GM18526 (cell line): ENCODE measurements around the gene PIKFYVE.

Experiments used
- POLR2A ChIP-seq: IDR thresholded peaks from 3 replicates; pipeline ENCODE4 v1.6.1; 2011; ENCODE audit not compliant: insufficient read length; ENCODE audit errors: extremely low read depth

Gene PIKFYVE

DNA sequence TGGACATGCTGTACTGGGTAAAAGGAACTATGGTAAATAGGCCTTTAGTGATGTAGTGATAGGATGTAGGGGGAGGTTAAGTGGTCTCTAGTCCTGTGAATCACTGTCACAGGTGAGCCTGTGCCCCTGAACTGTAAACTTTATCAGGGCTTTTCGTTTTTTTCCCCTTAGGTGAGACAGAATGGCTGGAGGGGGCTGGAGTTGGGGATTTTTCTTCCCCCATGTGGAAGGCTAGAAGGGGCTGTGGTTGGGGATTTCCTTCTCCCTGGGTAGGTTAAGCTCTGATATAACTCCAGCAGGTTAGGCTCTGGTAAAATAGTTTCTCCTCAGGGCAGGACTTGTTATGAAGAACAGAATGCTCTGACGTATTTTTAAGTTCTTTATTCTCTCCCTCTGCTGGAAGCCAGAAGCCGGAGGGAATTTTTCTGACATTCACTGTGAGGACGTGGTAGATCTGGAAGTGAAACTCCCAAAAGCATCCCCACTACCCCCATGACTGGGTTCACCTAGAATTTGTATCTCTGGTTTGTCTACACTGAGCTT lies 28.5 kb downstream of the PIKFYVE start:
- TF ChIP-seq POLR2A, result no peak

DNA sequence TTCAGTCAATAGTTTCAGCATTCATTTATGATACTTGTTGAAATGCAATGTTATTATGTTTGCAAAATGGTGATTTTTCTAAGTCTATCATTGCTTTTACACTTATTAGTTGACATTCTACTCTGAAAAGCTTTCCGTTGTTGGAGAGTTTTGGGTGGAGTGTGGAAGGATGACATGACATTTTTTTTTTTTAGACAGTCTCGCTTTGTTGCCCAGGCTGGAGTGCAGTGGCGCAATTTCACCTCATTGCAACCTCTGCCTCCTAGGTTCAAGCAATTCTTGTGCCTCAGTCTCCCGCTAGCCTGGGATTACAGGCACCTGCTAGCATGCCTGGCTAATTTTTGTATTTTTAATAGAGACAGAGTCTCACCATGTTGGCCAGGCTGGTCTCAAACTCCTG lies 29.8 kb downstream of the PIKFYVE start:
- no peak for TF ChIP-seq POLR2A

DNA sequence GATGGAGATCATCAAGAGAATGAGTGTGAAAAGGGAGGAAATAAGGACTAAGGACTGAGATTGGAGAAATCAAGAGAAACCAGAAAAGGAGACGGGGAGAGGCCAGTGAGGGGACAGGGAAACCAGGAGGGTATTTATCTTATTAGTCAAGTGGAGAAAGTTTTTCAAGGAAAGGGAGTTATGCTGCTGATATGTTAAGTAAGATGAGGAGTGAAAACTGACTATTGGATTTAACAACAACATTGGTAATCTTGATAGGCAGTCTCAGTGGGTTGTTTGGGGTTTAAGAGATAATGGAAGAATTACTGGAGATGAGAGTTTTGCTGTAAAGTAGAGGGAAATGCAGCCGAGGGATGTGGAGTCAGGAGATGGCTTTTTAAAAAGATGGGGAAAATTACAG lies 30.6 kb downstream of the PIKFYVE start:
- TF ChIP-seq POLR2A, result no peak

DNA sequence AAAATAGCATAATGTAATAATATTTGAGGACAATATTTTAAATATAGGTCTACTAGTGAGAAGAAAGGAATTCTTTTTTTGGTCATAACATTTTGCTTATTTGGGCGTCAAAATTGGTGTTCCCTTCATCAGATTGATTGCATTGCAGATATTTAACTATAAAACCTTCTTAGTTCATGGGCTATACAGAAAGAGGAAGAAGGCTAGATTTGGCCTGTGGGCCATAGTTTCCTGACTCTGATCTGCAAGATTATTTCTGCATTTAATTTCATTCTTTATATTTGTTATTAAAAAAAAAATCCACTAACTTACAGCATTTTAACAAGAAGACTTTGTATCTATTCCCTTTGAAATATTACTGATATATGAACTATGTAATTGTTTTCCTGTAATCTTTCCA lies 31.9 kb downstream of the PIKFYVE start:
- TF ChIP-seq POLR2A, result no peak

DNA sequence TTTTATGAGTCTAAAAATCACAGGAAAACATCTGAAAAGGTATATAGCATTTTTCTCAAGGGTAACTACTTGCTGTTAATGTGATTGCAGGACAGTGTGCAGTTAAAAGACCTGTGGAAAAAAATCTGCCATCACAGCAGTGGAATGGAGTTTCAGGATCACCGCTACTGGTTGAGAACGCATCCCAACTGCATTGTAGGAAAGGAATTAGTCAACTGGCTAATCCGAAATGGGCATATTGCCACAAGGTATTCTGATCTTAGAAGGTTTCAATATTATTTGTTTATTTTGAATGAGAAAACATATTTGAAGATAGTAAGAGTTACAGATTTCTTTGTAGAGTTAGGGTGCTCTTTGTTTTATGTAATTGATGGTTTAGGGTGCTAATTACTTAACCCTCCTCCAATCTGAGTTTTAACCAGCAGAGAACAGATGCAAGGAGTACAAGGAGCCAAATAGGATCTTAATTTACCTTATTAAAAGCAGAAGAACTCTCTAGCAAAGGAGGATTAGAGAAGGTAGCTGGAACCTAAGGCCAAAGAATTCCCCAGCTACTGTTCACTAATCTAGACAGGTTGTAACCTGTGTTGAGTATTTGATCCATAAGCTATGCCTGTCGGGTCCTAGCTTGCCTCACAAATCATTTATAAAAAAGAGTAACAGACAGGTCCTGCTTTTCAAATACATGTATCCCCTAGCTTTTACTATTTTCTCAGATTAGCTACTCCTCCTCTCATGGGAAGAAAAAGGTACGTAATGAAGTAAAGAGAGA lies 35.0 kb downstream of the PIKFYVE start:
- TF ChIP-seq POLR2A, result no peak

DNA sequence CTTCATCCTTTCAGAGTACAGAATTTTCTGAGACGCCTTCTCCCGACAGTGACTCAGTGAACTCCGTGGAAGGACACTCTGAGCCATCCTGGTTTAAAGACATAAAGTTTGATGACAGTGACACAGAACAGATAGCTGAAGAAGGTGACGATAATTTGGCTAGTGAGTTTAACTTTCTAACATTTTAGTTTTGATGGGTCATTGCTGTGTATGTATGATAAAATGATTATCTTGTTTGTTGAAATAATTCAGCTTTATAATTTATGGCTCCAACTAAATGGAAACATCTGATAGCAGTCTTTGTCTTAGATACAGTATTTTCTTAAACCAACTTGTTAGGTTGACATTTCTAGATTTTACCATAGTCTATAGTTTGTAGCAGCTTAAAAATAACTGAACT lies 38.1 kb downstream of the PIKFYVE start:
- TF ChIP-seq POLR2A, result no peak

DNA sequence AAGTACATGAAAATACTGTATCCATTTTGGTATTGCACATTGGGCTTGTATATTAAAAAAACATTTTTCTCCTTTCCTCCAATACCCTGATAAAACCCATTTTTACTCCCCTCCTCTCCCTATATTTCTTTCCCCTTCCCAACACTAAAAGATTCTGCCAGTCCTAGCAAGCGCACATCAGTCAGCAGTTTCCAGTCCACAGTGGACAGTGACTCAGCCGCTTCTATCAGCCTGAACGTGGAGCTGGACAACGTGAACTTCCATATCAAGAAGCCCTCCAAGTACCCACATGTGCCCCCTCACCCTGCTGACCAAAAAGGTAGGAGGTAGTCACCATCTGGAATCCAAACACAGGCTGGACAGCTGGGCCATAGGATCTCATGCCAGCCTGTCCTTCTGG lies 38.6 kb downstream of the PIKFYVE start:
- TF ChIP-seq POLR2A, result no peak

DNA sequence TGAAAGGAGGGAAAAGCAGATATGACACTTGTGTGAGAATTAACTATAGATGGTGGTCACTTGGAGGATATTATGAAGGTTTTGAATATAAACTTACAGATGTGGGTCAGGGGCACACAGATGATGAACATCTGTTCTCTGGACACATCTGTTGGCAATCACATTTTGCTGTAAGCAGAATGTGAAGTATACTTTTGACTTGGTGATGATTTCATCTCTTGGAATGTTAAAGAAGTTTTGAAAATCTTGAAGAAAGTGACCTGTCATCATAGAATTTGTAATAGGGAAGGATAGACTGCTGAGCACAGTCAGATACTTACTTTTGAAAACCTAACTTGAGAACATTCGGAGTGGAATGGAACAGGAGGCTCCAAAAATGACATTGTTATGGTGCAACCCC lies 40.2 kb downstream of the PIKFYVE start:
- no peak for TF ChIP-seq POLR2A

DNA sequence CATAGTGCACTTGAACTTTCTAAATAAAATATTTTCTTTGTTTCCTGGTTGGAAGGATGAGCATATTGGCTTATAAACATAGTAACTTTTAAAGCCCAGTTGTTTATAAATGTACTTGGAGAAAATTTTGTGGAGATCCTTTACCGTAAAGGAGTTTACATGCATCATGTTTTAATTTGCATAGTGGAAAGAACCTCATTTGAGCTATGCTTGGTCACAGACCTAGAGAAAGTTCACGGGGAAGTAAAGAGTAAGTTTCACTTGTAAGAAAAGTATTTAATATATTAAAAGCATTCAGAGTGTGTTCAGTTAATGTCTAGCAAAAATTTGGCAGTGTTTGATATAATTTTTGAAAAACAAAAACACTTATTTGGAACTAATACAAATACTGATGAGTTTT lies 45.3 kb downstream of the PIKFYVE start:
- no peak for TF ChIP-seq POLR2A

DNA sequence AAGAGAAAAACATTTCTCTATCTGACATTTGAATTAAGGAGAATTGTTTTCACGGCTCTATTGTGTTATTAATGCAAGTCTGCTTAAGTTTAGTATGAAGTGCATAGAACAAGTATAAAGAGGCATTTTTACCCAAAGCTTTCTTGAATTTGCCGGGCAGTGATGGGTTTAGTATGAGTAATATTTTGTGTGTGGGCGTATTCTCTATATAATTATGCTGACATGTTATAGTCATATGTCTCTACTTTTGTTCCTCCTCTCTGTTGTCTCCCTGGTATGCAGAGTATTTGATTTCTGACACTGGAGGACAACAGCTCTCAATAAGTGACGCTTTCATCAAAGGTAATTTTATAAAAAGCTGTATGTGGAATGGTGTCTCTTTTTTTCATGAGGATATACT lies 45.9 kb downstream of the PIKFYVE start:
- no peak for TF ChIP-seq POLR2A

DNA sequence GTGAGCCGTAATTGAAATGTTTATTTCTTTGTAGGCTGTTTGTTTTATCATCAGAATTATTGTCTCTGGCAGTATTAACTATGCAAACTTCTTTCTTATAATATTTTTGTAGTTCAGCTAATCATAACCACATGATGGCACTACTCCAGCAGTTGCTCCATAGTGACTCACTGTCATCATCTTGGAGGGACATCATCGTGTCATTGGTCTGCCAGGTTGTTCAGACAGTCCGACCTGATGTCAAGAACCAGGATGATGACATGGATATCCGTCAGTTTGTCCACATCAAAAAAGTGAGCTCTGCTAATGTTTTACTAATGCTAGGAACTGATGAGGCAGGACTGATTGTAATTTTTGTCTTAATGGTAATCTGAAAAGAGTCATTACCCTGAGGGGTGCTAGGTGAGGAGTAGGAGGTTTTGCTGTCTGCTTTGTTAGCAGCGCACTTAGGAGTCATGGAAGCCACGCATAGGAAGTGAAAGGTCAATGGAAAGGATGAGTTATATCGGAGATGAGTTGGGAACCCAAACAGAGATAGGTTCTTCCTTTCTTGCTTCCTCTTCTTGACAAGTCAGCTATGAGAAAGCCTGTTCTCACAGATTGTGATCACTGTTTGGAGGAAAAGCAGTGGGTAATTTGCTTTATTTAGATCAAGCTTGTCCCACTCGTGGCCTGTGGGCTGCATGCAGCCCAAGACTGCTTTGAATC lies 49.2 kb downstream of the PIKFYVE start:
- no peak for TF ChIP-seq POLR2A

DNA sequence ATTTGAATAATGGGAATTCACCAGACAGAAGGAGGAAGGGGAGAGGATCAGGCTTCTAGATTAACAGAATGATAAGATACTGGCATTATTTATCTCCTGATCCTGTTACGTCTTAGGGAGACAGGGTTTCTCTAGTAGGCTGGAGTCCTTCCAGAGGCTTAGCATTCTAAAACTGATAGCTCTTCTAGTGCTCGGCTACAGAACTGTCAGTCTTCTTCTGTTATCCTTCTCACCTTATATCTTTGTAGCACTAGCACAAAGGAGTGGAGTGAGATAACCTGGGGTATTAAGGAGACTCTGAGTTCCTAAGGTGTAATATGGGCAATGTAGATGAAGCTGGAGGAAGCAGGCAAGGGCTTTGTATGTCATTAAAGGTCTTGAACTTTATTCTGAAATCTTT lies 52.1 kb downstream of the PIKFYVE start:
- no peak for TF ChIP-seq POLR2A

DNA sequence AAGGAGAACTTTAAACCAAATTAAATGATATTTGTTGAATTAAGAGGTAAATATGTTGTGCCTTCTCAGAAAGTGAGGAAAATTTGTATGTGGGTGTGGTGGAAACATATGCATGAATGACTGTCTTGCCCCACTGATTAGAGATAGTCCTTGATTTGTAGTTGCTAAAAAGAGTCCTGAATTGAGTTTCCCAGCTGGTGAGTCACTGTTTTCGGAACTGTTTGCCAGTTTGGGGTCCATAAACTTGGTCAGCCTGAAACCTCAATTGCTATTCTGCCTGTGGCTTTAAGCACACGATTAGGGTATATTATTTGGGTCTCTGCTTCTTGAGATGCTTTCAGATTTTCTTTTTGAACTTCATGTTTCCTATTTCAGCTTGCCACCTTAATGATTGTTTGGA lies 53.3 kb downstream of the PIKFYVE start:
- TF ChIP-seq POLR2A, result no peak

DNA sequence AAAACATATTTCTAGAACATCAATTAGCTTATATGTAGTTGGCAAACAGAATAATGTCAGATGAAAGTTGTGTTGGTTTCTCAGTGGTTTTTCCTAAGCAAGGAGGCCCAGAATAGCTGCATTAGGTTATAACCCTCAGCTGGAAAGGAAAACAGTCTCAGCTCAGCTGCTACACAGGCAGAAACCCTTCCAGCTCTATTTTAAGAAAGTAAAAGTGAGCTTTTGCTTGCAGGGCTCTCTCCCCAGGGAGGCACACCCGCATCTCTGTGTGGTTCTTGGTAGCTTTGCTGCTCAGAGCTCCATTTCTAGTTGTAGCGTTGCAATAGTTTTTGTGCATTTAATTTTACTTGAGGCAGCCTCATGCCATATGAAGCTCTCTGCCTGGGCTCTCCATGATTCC lies 54.6 kb downstream of the PIKFYVE start:
- no peak for TF ChIP-seq POLR2A

DNA sequence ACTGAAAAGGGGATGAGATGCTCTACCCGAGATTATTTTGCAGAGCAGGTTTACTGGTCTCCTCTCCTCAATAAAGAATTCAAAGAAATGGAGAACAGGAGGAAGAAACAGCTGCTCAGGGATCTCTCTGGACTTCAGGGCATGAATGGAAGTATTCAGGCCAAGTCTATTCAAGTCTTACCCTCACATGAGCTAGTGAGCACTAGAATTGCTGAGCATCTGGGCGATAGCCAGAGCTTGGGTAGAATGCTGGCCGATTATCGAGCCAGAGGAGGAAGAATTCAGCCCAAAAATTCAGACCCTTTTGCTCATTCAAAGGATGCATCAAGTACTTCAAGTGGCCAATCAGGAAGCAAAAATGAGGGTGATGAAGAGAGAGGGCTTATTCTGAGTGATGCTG lies 60.0 kb downstream of the PIKFYVE start:
- no peak for TF ChIP-seq POLR2A

DNA sequence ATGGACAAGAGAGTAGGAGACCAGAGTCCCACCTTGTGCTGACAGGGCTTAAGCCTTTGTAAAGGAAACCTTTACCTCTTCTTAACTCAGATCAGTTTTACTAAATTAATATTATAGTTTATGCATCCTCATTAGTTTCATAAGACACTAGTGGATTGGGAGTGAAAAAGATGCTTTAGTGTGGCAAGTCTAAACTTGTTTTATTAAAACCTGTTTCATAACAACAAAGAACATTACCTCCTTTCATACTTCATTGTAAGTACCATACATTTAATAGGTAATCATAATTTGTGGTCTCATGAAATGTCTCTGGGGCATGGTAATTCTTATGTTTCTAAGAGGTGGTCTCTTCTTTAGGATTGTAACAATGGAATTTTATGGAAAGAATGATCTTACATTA lies 63.4 kb downstream of the PIKFYVE start:
- no peak for TF ChIP-seq POLR2A
